Measurements from ENCODE around the gene ZNF407.

DNA sequence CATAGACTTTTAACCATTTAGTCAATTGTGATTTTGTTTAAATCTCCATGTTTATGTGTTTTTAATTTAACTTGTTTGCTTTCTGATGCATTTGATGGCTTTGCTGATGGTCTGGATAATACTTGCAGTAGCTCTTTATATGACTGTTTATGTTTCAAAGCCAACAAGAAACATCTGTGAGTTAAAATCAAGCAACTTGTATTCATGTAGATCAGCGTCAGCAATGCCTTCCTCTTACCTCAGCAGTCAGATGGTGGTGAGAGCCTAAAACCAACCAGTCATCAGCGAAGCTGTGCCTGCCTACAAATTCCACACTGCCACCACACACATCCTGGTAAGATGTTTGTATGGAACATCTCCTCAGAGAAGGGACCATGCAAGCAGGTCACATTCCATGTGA lies 379.4 kb downstream of the ZNF407 start:
- TF ChIP-seq ZNF70 (CRISPR knock-in tag; IDR thresholded peaks at IDR 0.05) (no peak), SNAI2 (CRISPR knock-in tag; IDR thresholded peaks at IDR 0.05) (no peak), TCF4 (CRISPR knock-in tag; IDR thresholded peaks at IDR 0.05; ENCODE audit: borderline replicate concordance) (no peak), ARNTL (CRISPR knock-in tag; IDR thresholded peaks at IDR 0.05; ENCODE audit: borderline replicate concordance, low read depth) (no peak), CSDC2 (CRISPR knock-in tag; IDR thresholded peaks at IDR 0.05) (no peak)
- TF ChIP-seq, protein P1, sequence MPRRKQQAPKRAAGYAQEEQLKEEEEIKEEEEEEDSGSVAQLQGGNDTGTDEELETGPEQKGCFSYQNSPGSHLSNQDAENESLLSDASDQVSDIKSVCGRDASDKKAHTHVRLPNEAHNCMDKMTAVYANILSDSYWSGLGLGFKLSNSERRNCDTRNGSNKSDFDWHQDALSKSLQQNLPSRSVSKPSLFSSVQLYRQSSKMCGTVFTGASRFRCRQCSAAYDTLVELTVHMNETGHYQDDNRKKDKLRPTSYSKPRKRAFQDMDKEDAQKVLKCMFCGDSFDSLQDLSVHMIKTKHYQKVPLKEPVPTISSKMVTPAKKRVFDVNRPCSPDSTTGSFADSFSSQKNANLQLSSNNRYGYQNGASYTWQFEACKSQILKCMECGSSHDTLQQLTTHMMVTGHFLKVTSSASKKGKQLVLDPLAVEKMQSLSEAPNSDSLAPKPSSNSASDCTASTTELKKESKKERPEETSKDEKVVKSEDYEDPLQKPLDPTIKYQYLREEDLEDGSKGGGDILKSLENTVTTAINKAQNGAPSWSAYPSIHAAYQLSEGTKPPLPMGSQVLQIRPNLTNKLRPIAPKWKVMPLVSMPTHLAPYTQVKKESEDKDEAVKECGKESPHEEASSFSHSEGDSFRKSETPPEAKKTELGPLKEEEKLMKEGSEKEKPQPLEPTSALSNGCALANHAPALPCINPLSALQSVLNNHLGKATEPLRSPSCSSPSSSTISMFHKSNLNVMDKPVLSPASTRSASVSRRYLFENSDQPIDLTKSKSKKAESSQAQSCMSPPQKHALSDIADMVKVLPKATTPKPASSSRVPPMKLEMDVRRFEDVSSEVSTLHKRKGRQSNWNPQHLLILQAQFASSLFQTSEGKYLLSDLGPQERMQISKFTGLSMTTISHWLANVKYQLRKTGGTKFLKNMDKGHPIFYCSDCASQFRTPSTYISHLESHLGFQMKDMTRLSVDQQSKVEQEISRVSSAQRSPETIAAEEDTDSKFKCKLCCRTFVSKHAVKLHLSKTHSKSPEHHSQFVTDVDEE (CRISPR knock-in tag; IDR thresholded peaks at IDR 0.05): no peak
- TF ChIP-seq, protein P2, sequence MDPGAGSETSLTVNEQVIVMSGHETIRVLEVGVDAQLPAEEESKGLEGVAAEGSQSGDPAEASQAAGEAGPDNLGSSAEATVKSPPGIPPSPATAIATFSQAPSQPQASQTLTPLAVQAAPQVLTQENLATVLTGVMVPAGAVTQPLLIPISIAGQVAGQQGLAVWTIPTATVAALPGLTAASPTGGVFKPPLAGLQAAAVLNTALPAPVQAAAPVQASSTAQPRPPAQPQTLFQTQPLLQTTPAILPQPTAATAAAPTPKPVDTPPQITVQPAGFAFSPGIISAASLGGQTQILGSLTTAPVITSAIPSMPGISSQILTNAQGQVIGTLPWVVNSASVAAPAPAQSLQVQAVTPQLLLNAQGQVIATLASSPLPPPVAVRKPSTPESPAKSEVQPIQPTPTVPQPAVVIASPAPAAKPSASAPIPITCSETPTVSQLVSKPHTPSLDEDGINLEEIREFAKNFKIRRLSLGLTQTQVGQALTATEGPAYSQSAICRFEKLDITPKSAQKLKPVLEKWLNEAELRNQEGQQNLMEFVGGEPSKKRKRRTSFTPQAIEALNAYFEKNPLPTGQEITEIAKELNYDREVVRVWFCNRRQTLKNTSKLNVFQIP (CRISPR knock-in tag; IDR thresholded peaks at IDR 0.05; ENCODE audit: borderline replicate concordance, low read depth): no peak
- TF ChIP-seq, protein P3, sequence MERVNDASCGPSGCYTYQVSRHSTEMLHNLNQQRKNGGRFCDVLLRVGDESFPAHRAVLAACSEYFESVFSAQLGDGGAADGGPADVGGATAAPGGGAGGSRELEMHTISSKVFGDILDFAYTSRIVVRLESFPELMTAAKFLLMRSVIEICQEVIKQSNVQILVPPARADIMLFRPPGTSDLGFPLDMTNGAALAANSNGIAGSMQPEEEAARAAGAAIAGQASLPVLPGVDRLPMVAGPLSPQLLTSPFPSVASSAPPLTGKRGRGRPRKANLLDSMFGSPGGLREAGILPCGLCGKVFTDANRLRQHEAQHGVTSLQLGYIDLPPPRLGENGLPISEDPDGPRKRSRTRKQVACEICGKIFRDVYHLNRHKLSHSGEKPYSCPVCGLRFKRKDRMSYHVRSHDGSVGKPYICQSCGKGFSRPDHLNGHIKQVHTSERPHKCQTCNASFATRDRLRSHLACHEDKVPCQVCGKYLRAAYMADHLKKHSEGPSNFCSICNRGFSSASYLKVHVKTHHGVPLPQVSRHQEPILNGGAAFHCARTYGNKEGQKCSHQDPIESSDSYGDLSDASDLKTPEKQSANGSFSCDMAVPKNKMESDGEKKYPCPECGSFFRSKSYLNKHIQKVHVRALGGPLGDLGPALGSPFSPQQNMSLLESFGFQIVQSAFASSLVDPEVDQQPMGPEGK (CRISPR knock-in tag; IDR thresholded peaks at IDR 0.05; ENCODE audit: borderline replicate concordance): no peak
